Testis (tissue), 3 donors: ENCODE results near the gene PTPA. TPM values are rescaled to one million over a fixed set of nuclear protein-coding genes. Genes with fewer than 3 reads are reported as not detected.
"Not testable (repeated sequence)": the region's sequence is repeated elsewhere in the genome, so short reads cannot be mapped to it uniquely, and the experiment has no call there.

ENCODE experiments used
- DNase-seq: peaks from one replicate; pipeline ENCODE4 v3.0.0-alpha.2; 2019
- H3K27ac ChIP-seq, 2 donors: fragments of 200-600 bp; sonication (generic); one replicate each; pipeline ENCODE4 v1.5.1; 2019
- H3K27me3 ChIP-seq: fragments of 200-600 bp; sonication (generic); one replicate; pipeline ENCODE4 v1.5.1; 2019
- H3K36me3 ChIP-seq: fragments of 200-600 bp; sonication (generic); one replicate; pipeline ENCODE4 v1.5.1; 2017; ENCODE audit warnings: low read depth; ENCODE audit errors: missing control alignments
- H3K4me1 ChIP-seq: fragments of 200-600 bp; sonication (generic); one replicate; pipeline ENCODE4 v1.5.1; 2019
- H3K4me3 ChIP-seq, 2 donors: fragments of 200-600 bp; sonication (generic); one replicate each; pipeline ENCODE4 v1.5.1; 2017 to 2019
- H3K9me3 ChIP-seq: fragments of 200-600 bp; sonication (generic); one replicate; pipeline ENCODE4 v1.5.1; 2017
- POLR2A ChIP-seq: fragments of 450-650 bp; IDR thresholded peaks from one replicate; pipeline ENCODE4 v1.6.1; 2017; ENCODE audit warnings: antibody characterized with exemption, mild to moderate bottlenecking, moderate library complexity
- WGBS, 2 donors: methylation state at CpG; one replicate each; pipeline ENCODE4 v1.1.5; 2018; 5-methylcytosine and 5-hydroxymethylcytosine counted together
- intact Hi-C: fragments of 100-400 bp; cut with DNase I; formaldehyde crosslinking; loops from one replicate; pipeline ENCODE4 v1.15.1; 2023; ENCODE audit warnings: low total_unique reads
- polyA plus RNA-seq: library from polyadenylated mRNA; stranded (reverse); fragments of 350-450 nt; fragmentation: Illumina TruSeq; extraction: RNeasy Lipid Tissue Mini Kit (QIAGEN cat#74804); gene quantifications from one replicate; pipeline ENCODE4 v1.2.3, GENCODE V29; 2014; ENCODE audit warnings: low read depth, low replicate concordance; ENCODE audit not compliant: insufficient read depth
- total RNA-seq, 2 donors: library from RNA; depleted of rRNA; stranded (reverse); fragments of >200 nt; gene quantifications; one replicate each; pipeline ENCODE4 v1.2.3, GENCODE V29; 2016
- TF ChIP-seq, protein P1 (sequence below), 3 experiments: fragments of 450-650 bp in 2 of 3; fragments of 200-600 bp in 1 of 3; sonication (generic) in 1 of 3; IDR thresholded peaks; one replicate each; pipeline ENCODE4 v1.5.1; 2016 to 2019; ENCODE audit warnings: antibody characterized with exemption in 3 of 3, mild to moderate bottlenecking in 2 of 3, moderate library complexity in 1 of 3

PTPA gene
- total and polyA plus RNA-seq, 3 donors from 2014 or later, result 163 to 268 (median 177) TPM

DNA sequence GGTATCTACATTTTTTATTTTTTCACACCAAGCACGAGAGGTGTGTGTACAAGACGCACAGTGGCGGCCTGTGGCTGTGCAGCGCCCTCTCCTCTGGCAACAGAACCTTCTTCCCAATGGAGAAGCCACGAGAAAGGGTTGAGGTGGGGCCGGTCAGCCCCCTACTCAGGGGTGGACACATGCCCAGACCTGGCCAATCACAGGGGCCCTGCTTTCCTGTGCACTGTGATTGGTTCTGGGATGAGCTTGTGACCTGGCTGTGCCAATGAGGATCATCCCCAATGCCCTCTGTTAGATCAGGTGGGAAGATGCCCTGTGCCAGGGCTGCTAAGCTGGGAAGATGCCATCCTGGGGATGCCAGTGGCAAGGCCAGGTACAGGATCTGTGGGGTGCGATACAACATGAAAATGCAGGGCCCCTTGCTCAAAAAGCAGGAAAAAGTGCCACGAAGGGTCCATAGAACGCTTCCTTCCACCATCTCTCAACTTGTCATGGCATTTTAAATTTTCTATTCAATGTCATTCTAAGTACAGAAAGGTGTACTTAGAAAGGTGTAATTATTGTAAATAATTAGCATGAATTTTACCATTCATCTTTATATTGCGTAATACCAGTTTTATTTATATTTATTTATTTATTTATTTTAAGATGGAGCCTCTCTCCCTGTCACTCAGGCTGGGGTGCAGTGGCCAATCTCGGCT, 51.4 kb downstream of the PTPA start:
- Histone ChIP-seq H3K36me3 (no peaks in the 10 kb centered on the region), H3K9me3 (no peaks in the 10 kb centered on the region), H3K27ac (no peak overlapping the region), H3K27me3 (no peaks in the 10 kb centered on the region), H3K4me1 (peaks cover 15% of the 10 kb centered on the region), H3K4me3 (no peak overlapping the region)
- TF ChIP-seq POLR2A, result no peak
- TF ChIP-seq, protein P1, sequence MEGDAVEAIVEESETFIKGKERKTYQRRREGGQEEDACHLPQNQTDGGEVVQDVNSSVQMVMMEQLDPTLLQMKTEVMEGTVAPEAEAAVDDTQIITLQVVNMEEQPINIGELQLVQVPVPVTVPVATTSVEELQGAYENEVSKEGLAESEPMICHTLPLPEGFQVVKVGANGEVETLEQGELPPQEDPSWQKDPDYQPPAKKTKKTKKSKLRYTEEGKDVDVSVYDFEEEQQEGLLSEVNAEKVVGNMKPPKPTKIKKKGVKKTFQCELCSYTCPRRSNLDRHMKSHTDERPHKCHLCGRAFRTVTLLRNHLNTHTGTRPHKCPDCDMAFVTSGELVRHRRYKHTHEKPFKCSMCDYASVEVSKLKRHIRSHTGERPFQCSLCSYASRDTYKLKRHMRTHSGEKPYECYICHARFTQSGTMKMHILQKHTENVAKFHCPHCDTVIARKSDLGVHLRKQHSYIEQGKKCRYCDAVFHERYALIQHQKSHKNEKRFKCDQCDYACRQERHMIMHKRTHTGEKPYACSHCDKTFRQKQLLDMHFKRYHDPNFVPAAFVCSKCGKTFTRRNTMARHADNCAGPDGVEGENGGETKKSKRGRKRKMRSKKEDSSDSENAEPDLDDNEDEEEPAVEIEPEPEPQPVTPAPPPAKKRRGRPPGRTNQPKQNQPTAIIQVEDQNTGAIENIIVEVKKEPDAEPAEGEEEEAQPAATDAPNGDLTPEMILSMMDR (IDR thresholded peaks at IDR 0.05), result no peak
- peak; percentile 63 for DNase-seq
- 75 to 78% methylated on average over 11 of the region's 11 CpGs for WGBS, 2 donors
- intact Hi-C loops, result no loop called here

DNA sequence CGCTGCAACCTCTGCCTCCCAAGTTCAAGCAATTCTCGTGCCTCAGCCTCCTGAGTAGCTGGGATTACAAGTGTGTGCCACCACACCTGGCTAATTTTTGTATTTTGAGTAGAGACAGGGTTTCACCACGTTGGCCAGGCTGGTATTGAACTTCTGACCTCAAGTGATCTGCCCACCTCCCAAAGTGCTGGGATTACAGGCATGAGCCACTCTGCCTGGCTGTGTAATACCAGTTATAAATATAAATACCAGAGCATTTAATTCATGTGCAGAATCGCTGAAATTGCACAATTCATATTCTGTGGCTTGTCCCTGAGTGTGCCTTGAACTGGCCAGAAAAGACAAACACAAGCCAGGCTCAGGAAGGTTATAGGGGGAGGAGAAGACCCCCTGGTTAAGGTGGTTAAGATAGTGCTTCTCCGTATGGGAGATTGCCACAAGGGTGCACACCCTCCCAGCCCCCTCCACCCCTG, 52.0 kb downstream of the PTPA start:
- WGBS, 2 donors, result 73 to 82% methylated on average over 4 to 5 of the region's 5 CpGs
- H3K27ac ChIP-seq, intact Hi-C loops: not testable (repeated sequence)

DNA sequence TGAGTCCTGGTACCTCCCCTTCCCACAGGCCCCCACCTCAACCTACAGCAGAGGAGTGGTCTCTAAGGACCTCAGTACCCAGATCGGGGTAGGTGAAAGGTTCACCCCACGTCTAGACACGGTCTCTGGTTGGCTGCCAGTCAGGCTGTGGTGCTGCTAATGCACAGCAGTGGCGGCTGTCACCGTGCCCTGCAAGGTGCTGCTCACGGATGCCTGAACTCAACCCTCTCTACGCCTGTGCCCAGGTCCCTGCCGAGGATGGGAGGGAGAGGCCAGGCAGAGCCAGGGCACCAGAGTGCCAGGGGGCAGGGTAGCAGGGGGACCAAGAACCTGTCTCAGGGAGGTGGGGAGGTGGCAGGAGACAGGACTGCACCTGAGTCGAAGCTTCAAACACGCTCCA, 52.5 kb downstream of the PTPA start:
- Histone ChIP-seq H3K27ac (peak overlapping the region; percentile 18 to 83), H3K4me1 (peaks cover 19% of the 10 kb centered on the region), H3K9me3 (no peaks in the 10 kb centered on the region), H3K27me3 (no peaks in the 10 kb centered on the region), H3K4me3 (no peak overlapping the region), H3K36me3 (no peaks in the 10 kb centered on the region)
- no peak for TF ChIP-seq POLR2A
- TF ChIP-seq, protein P1 (IDR thresholded peaks at IDR 0.05), result no peak
- 88 to 94% methylated on average over 10 of the region's 10 CpGs for WGBS, 2 donors
- intact Hi-C loops, result no loop called here
- DNase-seq, result no peak

More for the DNA sequence above, 52.0 kb downstream of the PTPA start:
- H3K9me3 ChIP-seq, H3K27me3 ChIP-seq, DNase-seq, H3K4me3 ChIP-seq, H3K36me3 ChIP-seq: not testable (repeated sequence)
- H3K4me1 ChIP-seq, result peaks cover 19% of the 10 kb centered on the region

DNA sequence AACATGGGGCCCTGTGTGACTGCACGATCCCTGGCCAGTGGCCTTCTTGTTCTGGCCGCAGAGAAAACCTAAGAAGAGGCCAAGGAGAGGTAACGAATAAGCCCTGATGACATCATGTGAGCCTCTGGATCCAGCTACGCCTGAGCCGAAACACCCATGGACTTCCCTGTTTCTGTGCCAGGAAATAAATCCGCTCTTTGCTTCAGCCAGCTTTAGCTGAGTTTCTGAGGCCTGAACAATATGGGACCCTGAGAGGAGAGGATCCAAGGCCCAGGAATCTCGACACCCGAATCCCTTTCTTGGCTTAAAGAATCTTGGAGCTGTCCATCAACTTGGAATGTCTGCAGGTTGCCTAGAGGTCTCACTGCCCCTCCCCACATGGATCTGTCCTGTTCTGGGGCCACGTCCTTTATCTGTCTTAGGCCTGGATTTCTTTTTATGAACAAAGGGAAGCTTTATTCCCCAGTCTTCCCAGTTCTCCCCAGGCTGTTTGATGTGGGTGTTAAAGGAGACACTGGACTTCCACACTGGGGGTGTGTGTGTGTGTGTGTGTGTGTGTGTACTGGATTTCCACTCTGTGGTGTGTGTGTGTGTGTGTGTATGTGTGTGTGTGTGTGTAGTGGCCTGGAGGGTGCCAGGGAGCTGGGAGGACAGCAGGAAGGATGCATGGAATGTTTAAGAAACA, 53.2 kb downstream of the PTPA start:
- Histone ChIP-seq H3K36me3 (no peaks in the 10 kb centered on the region), H3K4me1 (peaks cover 19% of the 10 kb centered on the region), H3K4me3 (no peak overlapping the region), H3K9me3 (no peaks in the 10 kb centered on the region), H3K27me3 (no peaks in the 10 kb centered on the region), H3K27ac (peak overlapping the region; percentile 18 to 83)
- no peak for TF ChIP-seq POLR2A
- TF ChIP-seq, protein P1 (IDR thresholded peaks at IDR 0.05), result no peak
- WGBS, 2 donors, result 34 to 38% methylated on average over 9 of the region's 9 CpGs
- peak; percentile 74 for DNase-seq
- intact Hi-C loops, result no loop called here

DNA sequence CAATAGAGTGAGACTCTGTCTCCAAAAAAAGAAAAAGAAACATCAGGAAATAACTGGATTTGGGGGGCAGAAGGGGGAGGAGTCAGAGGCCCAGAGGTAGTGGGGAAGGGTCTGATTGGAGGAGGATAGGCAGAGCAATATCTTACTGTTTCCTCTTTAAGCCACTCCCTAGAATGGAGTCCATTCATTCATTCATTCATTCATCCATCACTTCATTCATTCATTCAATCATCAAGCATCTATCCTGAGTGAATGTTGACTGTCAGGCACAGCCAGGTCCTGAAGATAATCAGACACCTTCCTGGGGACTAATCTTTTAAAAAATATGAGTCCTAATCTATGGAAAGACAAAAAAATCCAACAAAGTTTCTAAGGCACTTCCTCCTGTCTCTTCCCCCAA, 54.0 kb downstream of the PTPA start:
- Histone ChIP-seq H3K27me3 (no peaks in the 10 kb centered on the region), H3K4me1 (peaks cover 19% of the 10 kb centered on the region), H3K4me3 (no peak overlapping the region), H3K9me3 (no peaks in the 10 kb centered on the region), H3K36me3 (no peaks in the 10 kb centered on the region), H3K27ac (peak overlapping the region in 1 of 2 donors; percentile 83)
- no peak for DNase-seq
- no peak for TF ChIP-seq POLR2A
- TF ChIP-seq, protein P1 (IDR thresholded peaks at IDR 0.05), result no peak
- intact Hi-C loops, result no loop called here
